ACC112 (cell line): ENCODE measurements around the gene RAB40A.
"Not testable (repeated sequence)": the region's sequence is repeated elsewhere in the genome, so short reads cannot be mapped to it uniquely, and the experiment has no call there.

Experiments
- H2AFZ ChIP-seq: fragments of 200-600 bp; sonication (generic); one replicate; pipeline ENCODE4 v1.6.0; 2017; ENCODE audit warnings: antibody characterized with exemption, low read length; ENCODE audit not compliant: unreplicated experiment
- H3K27ac ChIP-seq: fragments of 200-600 bp; sonication (generic); 2 replicates; pipeline ENCODE4 v1.5.1; 2014; ENCODE audit warnings: low read depth, mild to moderate bottlenecking, antibody characterized with exemption, low read length, moderate library complexity
- H3K27me3 ChIP-seq: fragments of 200-600 bp; sonication (generic); 2 replicates; pipeline ENCODE4 v1.6.1; 2014; ENCODE audit warnings: mild to moderate bottlenecking, antibody characterized with exemption, low read length, moderate library complexity, mixed read lengths; ENCODE audit not compliant: insufficient read depth
- H3K36me3 ChIP-seq: fragments of 200-600 bp; sonication (generic); 2 replicates; pipeline ENCODE4 v1.6.1; 2016; ENCODE audit warnings: mild to moderate bottlenecking, antibody characterized with exemption, low read length, moderate library complexity, mixed read lengths; ENCODE audit not compliant: insufficient read depth
- H3K4me1 ChIP-seq: fragments of 200-600 bp; sonication (generic); one replicate; pipeline ENCODE4 v1.6.1; 2016; ENCODE audit warnings: low read length, mixed read lengths; ENCODE audit not compliant: insufficient read depth, unreplicated experiment, control insufficient read depth
- H3K4me3 ChIP-seq: fragments of 200-600 bp; sonication (generic); 2 replicates; pipeline ENCODE4 v1.5.1; 2014; ENCODE audit warnings: mild to moderate bottlenecking, low read depth, low read length
- H3K79me2 ChIP-seq: fragments of 200-600 bp; sonication (generic); one replicate; pipeline ENCODE4 v1.6.0; 2016; ENCODE audit warnings: low read length; ENCODE audit not compliant: control insufficient read depth, unreplicated experiment, insufficient read depth

RAB40A gene

GRCh38 chrX:103464774-103465117 lies 54.5 kb downstream of the RAB40A start:
- H3K27ac ChIP-seq: no peak overlapping the region
- peak overlapping the region; percentile 60 for H2AFZ ChIP-seq
- H3K27me3 ChIP-seq: no peaks in the 10 kb centered on the region
- H3K4me3 ChIP-seq: peak overlapping the region; percentile 65
- peaks cover 19% of the 10 kb centered on the region for H3K4me1 ChIP-seq
- no peaks in the 10 kb centered on the region for H3K79me2 ChIP-seq
- H3K36me3 ChIP-seq: no peaks in the 10 kb centered on the region

- no peak overlapping the region for H3K27ac ChIP-seq
- H3K27me3 ChIP-seq: no peaks in the 10 kb centered on the region
- H3K36me3 ChIP-seq: no peaks in the 10 kb centered on the region
- H3K4me1 ChIP-seq: peaks cover 19% of the 10 kb centered on the region
- peak overlapping the region; percentile 60 for H2AFZ ChIP-seq
- peak overlapping the region; percentile 65 for H3K4me3 ChIP-seq
- H3K79me2 ChIP-seq: no peaks in the 10 kb centered on the region
These were observed 55.1 kb downstream of the RAB40A start for GRCh38 chrX:103464072-103464773.

- H3K36me3 ChIP-seq: no peaks in the 10 kb centered on the region
- H3K27me3 ChIP-seq: no peaks in the 10 kb centered on the region
- H2AFZ ChIP-seq: no peak overlapping the region
- no peaks in the 10 kb centered on the region for H3K79me2 ChIP-seq
- H3K4me1 ChIP-seq: peaks cover 16% of the 10 kb centered on the region
- peak overlapping the region; percentile 71 for H3K27ac ChIP-seq
- H3K4me3 ChIP-seq: no peak overlapping the region
These were observed 58.1 kb downstream of the RAB40A start for GRCh38 chrX:103461156-103461555.

- H3K4me1 ChIP-seq: peaks cover 16% of the 10 kb centered on the region
- not testable (repeated sequence) for H3K36me3 ChIP-seq, H3K27ac ChIP-seq, H3K27me3 ChIP-seq, H2AFZ ChIP-seq, H3K4me3 ChIP-seq, H3K79me2 ChIP-seq
These were observed 59.1 kb downstream of the RAB40A start for GRCh38 chrX:103460001-103460755.

GRCh38 chrX:103453655-103454054 lies 65.6 kb downstream of the RAB40A start:
- H2AFZ ChIP-seq: no peak overlapping the region
- H3K27ac ChIP-seq: peak overlapping the region; percentile 100
- no peaks in the 10 kb centered on the region for H3K79me2 ChIP-seq
- peaks cover 16% of the 10 kb centered on the region for H3K4me1 ChIP-seq
- peak overlapping the region; percentile 30; the same call in 1 of the 2 replicates for H3K4me3 ChIP-seq
- H3K27me3 ChIP-seq: no peaks in the 10 kb centered on the region
- peaks cover 14% of the 10 kb centered on the region for H3K36me3 ChIP-seq
